Right atrium auricular region (tissue), 2 donors: Measurements from ENCODE around the gene CRACR2B. TPM values are rescaled to one million over a fixed set of nuclear protein-coding genes. Genes with fewer than 3 reads are reported as not detected.

ENCODE experiments used
- DNase-seq: peaks from one replicate; pipeline ENCODE4 v3.0.0-alpha.2; 2019; ENCODE audit warnings: low spot score
- H3K27ac ChIP-seq, 2 donors: fragments of 200-600 bp; sonication (generic); 1 replicate in 1 of 2; 2 replicates in 1 of 2; pipeline ENCODE4 v1.5.1; 2016 to 2019
- H3K27me3 ChIP-seq, 2 donors: fragments of 200-600 bp; sonication (generic); one replicate each; pipeline versions ENCODE4 v1.5.1 to v1.6.0; 2017 to 2019
- H3K36me3 ChIP-seq: fragments of 200-600 bp; sonication (generic); one replicate; pipeline ENCODE4 v1.5.1; 2016
- H3K4me1 ChIP-seq, 2 donors: fragments of 200-600 bp; sonication (generic); one replicate each; pipeline versions ENCODE4 v1.5.1 to v1.6.0; 2017 to 2019
- H3K4me3 ChIP-seq, 2 donors: fragments of 200-600 bp; sonication (generic); 1 replicate in 1 of 2; 2 replicates in 1 of 2; pipeline ENCODE4 v1.5.1; 2017 to 2019; ENCODE audit warnings: mild to moderate bottlenecking in 1 of 2, moderate library complexity in 1 of 2
- H3K9me3 ChIP-seq, 2 donors: fragments of 200-600 bp; sonication (generic); one replicate each; pipeline ENCODE4 v1.5.1; 2019
- total RNA-seq, 2 donors: library from RNA; depleted of rRNA; stranded (reverse); fragments of >200 nt; gene quantifications; one replicate each; pipeline ENCODE4 v1.1.0, GENCODE V29; 2016
- TF ChIP-seq, protein P1 (sequence below), 2 donors: fragments of 200-600 bp; sonication (generic); IDR thresholded peaks; one replicate each; pipeline ENCODE4 v1.5.1; 2019; ENCODE audit warnings: antibody characterized with exemption in 2 of 2

Gene CRACR2B
- total RNA-seq, 2 donors from 2014 or later = 15.6 to 29.7 TPM

DNA sequence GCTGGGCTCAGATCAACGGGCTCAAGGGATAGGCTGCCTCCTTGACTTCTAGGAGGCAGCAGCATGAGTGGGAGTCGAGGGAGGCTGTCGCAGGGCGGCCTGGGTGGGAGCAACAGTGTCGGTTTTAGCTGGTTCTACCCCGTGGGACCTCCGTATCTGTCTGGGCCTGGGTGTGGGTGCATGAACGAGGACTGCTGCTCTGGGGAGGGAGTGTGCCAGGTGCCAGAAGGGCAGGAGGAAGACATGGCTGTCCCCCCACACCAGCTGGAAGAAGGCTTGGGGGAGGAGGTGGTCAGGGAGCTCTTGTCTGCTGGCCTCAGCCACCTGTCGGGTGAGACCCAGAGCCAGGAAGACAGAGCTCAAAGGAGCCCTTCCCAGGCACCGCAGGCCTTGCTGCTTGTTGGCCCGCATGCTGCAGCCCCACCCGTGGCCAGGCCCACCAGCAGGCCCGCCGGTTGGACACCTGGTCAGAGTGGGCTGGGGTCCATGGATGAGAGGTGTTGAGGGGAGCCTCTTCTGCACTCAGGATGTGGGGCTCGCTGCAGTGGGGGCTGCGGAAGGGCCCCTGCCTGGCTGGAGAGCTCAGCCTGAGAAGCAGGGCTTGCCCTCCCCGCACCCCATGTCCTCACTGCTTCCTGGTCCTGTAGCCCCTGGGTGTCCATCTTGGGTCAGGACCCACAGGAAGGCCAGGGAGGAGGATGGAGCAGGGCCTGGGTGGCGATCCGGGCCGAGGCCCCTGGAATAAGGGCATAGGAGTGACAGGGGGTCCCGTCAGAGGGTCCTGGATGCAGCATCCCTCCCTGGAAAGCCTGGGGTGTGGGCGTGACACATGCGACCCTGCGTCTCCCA, 41.3 kb upstream of the CRACR2B start:
- H3K27me3 ChIP-seq = peaks cover 0 to 9% of the 10 kb centered on the region in 2 donors
- H3K4me3 ChIP-seq = no peak overlapping the region
- no peaks in the 10 kb centered on the region for H3K36me3 ChIP-seq
- no peak overlapping the region for H3K27ac ChIP-seq
- TF ChIP-seq, protein P1, sequence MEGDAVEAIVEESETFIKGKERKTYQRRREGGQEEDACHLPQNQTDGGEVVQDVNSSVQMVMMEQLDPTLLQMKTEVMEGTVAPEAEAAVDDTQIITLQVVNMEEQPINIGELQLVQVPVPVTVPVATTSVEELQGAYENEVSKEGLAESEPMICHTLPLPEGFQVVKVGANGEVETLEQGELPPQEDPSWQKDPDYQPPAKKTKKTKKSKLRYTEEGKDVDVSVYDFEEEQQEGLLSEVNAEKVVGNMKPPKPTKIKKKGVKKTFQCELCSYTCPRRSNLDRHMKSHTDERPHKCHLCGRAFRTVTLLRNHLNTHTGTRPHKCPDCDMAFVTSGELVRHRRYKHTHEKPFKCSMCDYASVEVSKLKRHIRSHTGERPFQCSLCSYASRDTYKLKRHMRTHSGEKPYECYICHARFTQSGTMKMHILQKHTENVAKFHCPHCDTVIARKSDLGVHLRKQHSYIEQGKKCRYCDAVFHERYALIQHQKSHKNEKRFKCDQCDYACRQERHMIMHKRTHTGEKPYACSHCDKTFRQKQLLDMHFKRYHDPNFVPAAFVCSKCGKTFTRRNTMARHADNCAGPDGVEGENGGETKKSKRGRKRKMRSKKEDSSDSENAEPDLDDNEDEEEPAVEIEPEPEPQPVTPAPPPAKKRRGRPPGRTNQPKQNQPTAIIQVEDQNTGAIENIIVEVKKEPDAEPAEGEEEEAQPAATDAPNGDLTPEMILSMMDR (IDR thresholded peaks at IDR 0.05) = no peak
- H3K4me1 ChIP-seq = peaks cover 0 to 24% of the 10 kb centered on the region in 2 donors
- H3K9me3 ChIP-seq = no peaks in the 10 kb centered on the region
- no peak for DNase-seq

DNA sequence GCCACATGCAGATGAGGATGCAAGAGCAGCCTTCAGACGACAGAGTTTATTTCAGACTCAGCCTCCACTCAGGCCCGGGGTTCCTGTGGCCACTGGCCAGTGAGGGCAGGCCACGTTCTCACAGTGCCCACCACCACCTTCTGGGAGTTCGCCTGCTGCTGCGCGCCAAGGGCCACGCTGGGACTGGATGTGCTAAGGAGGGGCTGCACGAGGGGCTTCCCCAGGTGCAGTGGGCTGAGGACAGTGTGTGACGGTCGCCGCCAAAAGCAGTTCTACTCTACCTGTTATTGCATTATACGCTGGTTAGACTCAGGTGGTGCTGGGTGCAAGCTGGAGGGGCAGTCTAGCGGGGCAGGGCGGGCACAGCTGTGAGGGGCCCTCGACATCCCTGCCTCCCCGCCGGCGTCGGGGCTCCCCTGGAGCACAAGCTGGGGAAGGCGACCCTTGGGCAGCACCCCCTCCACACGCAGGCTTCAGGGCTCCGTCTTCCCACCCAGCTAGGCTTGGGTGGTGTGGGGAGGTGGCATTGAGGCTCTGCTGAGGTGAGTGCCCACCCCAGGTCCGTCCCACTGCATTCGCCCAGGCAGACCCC, 40.5 kb upstream of the CRACR2B start:
- Histone ChIP-seq H3K4me3 (no peak overlapping the region), H3K9me3 (no peaks in the 10 kb centered on the region), H3K27me3 (peaks cover 0 to 9% of the 10 kb centered on the region in 2 donors), H3K36me3 (no peaks in the 10 kb centered on the region), H3K4me1 (peaks cover 0 to 24% of the 10 kb centered on the region in 2 donors), H3K27ac (no peak overlapping the region)
- TF ChIP-seq, protein P1 (IDR thresholded peaks at IDR 0.05) = no peak
- DNase-seq = no peak

DNA sequence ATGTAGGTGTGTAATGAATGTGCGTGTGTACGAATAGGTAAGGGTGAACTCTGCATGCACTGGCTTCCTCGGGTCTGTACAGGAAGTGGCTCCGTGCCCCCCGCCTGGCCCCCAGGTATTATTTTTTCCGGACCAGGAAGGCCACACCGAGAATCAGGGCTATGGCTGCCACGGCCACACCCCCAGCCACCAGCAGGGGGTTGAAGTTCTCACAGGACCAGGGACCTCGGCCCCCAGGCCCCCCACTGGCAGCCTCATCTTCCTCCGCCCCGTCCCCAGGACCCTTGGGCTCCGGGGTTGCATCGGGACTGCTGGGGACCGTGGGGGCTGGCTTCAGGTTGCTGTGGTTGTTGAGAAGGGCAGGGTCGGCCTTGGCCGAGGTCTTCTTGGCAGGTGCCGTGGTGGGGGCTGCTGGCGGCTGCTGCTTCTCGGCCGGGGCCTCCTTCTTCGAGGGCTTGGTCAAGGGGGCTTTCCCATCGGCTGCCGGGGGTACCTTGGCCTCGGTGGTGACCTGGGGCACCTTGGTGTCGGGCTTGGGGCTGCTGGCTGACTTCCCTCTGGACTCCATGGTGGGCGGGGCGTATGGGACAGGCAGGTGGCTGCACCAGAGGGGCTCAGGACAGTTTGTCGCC, 39.6 kb upstream of the CRACR2B start:
- Histone ChIP-seq H3K36me3 (no peaks in the 10 kb centered on the region), H3K27ac (no peak overlapping the region), H3K4me3 (no peak overlapping the region), H3K9me3 (no peaks in the 10 kb centered on the region), H3K4me1 (peaks cover 0 to 19% of the 10 kb centered on the region in 2 donors), H3K27me3 (peaks cover 0 to 9% of the 10 kb centered on the region in 2 donors)
- TF ChIP-seq, protein P1 (IDR thresholded peaks at IDR 0.05) = no peak
- no peak for DNase-seq

DNA sequence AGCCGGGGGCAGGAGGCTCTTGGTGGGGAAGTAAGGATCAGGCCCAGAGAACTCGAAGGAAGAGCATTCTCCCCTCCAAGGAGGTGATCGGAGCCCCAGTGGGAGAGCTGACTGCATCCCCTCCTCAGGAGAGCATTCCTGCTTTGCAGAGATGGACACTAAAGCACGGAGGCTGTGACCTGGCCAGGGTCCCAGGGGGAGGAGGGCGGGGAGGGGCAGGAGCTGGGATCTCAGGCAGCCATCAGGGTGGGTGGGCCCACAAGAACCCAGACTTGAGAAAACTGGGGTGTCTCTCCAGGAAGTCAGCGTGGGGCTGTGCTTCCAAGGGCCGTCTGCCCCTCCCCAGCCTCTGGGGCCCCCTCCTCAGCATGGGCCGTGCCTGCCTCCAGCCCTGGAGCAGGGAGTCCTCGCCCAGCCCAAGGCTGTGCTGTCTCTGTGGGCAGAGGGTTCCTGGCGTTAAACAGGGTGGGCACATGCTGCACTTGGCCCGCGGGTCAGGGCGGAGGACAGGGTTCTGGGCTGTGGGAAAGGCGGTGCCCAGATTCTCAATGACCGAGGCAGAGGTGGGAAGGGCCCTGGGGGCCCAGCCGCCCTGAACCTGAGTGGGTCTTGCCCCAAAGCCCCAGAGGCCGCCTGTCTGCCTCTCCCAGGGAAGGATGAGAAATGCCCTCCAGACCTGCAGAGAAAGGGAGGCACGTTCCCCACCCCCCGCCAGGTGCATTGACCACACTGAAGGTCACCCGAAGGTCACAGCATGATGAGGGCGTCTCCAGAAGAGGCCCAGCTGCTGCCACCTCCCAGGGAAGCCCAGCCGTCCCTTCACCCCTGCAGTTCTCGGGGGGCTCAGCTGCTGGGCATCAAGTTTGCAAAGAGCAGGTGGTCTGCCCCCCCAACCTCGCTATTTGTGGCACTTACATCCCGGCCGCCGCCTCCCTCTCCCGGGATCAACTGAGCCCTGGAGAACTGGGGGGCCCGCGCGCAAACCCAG, 38.5 kb upstream of the CRACR2B start:
- Histone ChIP-seq H3K4me3 (peak overlapping the region in 1 of 2 donors; percentile 16), H3K27me3 (peaks cover 0 to 9% of the 10 kb centered on the region in 2 donors), H3K27ac (no peak overlapping the region), H3K9me3 (no peaks in the 10 kb centered on the region), H3K36me3 (no peaks in the 10 kb centered on the region), H3K4me1 (peaks cover 0 to 9% of the 10 kb centered on the region in 2 donors)
- TF ChIP-seq, protein P1 (IDR thresholded peaks at IDR 0.05) = no peak
- no peak for DNase-seq

DNA sequence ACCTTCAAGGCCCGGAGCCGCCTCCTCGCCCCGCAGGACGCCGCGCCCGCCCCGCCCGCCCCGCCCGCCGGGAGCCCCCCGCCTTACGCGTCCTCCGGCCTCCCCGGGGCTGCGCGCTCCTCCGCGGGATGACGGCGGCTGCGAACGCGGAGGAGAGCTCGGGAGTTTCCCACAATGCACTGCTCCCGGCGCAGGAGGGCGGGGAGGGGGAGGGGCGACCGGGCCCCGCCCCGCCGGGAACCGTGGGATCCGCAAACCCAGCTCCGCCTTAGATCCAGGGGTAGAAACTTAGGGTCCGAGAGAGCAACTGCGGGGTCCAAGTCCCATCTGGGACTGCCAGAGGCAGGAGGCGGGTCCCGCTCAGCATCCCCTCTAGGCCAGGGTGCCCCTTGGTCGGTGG, 37.8 kb upstream of the CRACR2B start, which contains the start of gene CEND1:
CEND1 (minus strand) TSS at position 148 of the 400 bp plus-strand sequence. CDS start 1,514 bp downstream, outside the sequence.
- H3K36me3 ChIP-seq = no peaks in the 10 kb centered on the region
- no peaks in the 10 kb centered on the region for H3K9me3 ChIP-seq
- TF ChIP-seq, protein P1 (IDR thresholded peaks at IDR 0.05) = no peak
- H3K27me3 ChIP-seq = peaks cover 0 to 9% of the 10 kb centered on the region in 2 donors
- no peak for DNase-seq
- peak within 1 kb of the TSS in 1 of 2 donors; percentile 16 for H3K4me3 ChIP-seq
- peaks cover 0 to 12% of the 10 kb centered on the region in 2 donors for H3K4me1 ChIP-seq
- no peak within 1 kb of the TSS for H3K27ac ChIP-seq
